Loucy (cell line): ENCODE measurements around the gene OSBPL1A.

Experiments used
- H2AFZ ChIP-seq: fragments of 200-600 bp; sonication (generic); 2 replicates; pipeline ENCODE4 v1.6.0; 2016; ENCODE audit warnings: antibody characterized with exemption, mild to moderate bottlenecking, low read length, moderate library complexity
- H3F3A ChIP-seq: fragments of 200-600 bp; 2 replicates; pipeline ENCODE4 v1.6.0; 2016; ENCODE audit warnings: antibody characterized with exemption, low read depth, mild to moderate bottlenecking
- H3K27me3 ChIP-seq: fragments of 200-600 bp; sonication (generic); 2 replicates; pipeline ENCODE4 v1.6.1; 2014; ENCODE audit warnings: low read length, mild to moderate bottlenecking; ENCODE audit not compliant: insufficient read depth, poor library complexity, severe bottlenecking
- H3K36me3 ChIP-seq: fragments of 200-600 bp; sonication (generic); 2 replicates; pipeline ENCODE4 v1.6.1; 2016; ENCODE audit warnings: low read length; ENCODE audit not compliant: insufficient read depth
- H3K4me1 ChIP-seq: fragments of 200-600 bp; sonication (generic); 2 replicates; pipeline ENCODE4 v1.5.1; 2014; ENCODE audit warnings: low read length, mild to moderate bottlenecking; ENCODE audit not compliant: insufficient read depth, poor library complexity, severe bottlenecking
- H3K4me2 ChIP-seq: fragments of 200-600 bp; sonication (generic); 2 replicates; pipeline ENCODE4 v1.6.0; 2014; ENCODE audit warnings: antibody characterized with exemption, low read length, low read depth, mild to moderate bottlenecking; ENCODE audit not compliant: poor library complexity, severe bottlenecking
- H3K4me3 ChIP-seq: fragments of 200-600 bp; sonication (generic); 2 replicates; pipeline ENCODE4 v1.5.1; 2014; ENCODE audit warnings: low read length, mild to moderate bottlenecking, mixed read lengths; ENCODE audit not compliant: poor library complexity, severe bottlenecking
- H3K79me2 ChIP-seq: fragments of 200-600 bp; sonication (generic); 2 replicates; pipeline ENCODE4 v1.6.1; 2014; ENCODE audit warnings: low read length; ENCODE audit not compliant: insufficient read depth
- H3K9ac ChIP-seq: fragments of 200-600 bp; sonication (generic); 2 replicates; pipeline ENCODE4 v1.6.0; 2014; ENCODE audit warnings: mild to moderate bottlenecking, low read depth, low read length, moderate library complexity; ENCODE audit not compliant: poor library complexity, severe bottlenecking
- H3K9me2 ChIP-seq: fragments of 200-600 bp; sonication (generic); replicated peaks from 2 replicates; pipeline ENCODE4 v1.6.1; 2016; ENCODE audit warnings: low read depth, low read length, mixed read lengths
- H3K9me3 ChIP-seq: fragments of 200-600 bp; sonication (generic); 2 replicates; pipeline ENCODE4 v1.6.1; 2014; ENCODE audit warnings: mild to moderate bottlenecking, antibody characterized with exemption, low read length, low read depth; ENCODE audit not compliant: insufficient read depth
- H4K20me1 ChIP-seq: fragments of 200-600 bp; sonication (generic); 2 replicates; pipeline ENCODE4 v1.6.0; 2014; ENCODE audit warnings: antibody characterized with exemption, low read length, mild to moderate bottlenecking; ENCODE audit not compliant: insufficient read depth, poor library complexity, severe bottlenecking
- CTCF ChIP-seq: fragments of 200-600 bp; sonication (generic); conservative IDR thresholded peaks from 2 replicates; pipeline ENCODE4 v1.5.1; 2014; ENCODE audit warnings: mild to moderate bottlenecking, antibody characterized with exemption, low read length
- EZH2phosphoT487 ChIP-seq: fragments of 200-600 bp; IDR thresholded peaks from 2 replicates; pipeline ENCODE4 v1.6.1; 2018; ENCODE audit warnings: antibody characterized with exemption, mild to moderate bottlenecking, moderate library complexity, borderline replicate concordance

The OSBPL1A gene

GRCh38 chr18:24366328-24366727 is 31.3 kb downstream of the OSBPL1A start:
- Histone ChIP-seq H3K4me3 (no peak overlapping the region), H3K9me2 (no peaks in the 10 kb centered on the region), H3K9ac (no peak overlapping the region), H3K4me1 (peaks cover 5% of the 10 kb centered on the region), H3K27me3 (no peaks in the 10 kb centered on the region), H3K4me2 (no peak overlapping the region), H2AFZ (no peak overlapping the region), H4K20me1 (no peaks in the 10 kb centered on the region), H3K9me3 (no peaks in the 10 kb centered on the region), H3K79me2 (no peaks in the 10 kb centered on the region), H3F3A (no peaks in the 10 kb centered on the region), H3K36me3 (peaks cover 19% of the 10 kb centered on the region; the same call in 1 of the 2 replicates)
- TF ChIP-seq EZH2phosphoT487 (no peak), CTCF (no peak)

- peaks cover 19% of the 10 kb centered on the region; the same call in 1 of the 2 replicates for H3K36me3 ChIP-seq
- H3K79me2 ChIP-seq, result no peaks in the 10 kb centered on the region
- H3K4me1 ChIP-seq, result peaks cover under 1% of the 10 kb centered on the region
- H3K4me3 ChIP-seq, result no peak overlapping the region
- H3K9me2 ChIP-seq, result no peaks in the 10 kb centered on the region
- no peaks in the 10 kb centered on the region for H3K27me3 ChIP-seq
- H3K9ac ChIP-seq, result no peak overlapping the region
- H4K20me1 ChIP-seq, result no peaks in the 10 kb centered on the region
- H3K4me2 ChIP-seq, result no peak overlapping the region
- TF ChIP-seq EZH2phosphoT487 (no peak), CTCF (no peak)
- no peak overlapping the region for H2AFZ ChIP-seq
- H3K9me3 ChIP-seq, result no peaks in the 10 kb centered on the region
- H3F3A ChIP-seq, result no peaks in the 10 kb centered on the region
Measured at GRCh38 chr18:24364177-24364576, 33.4 kb downstream of the OSBPL1A start.

GRCh38 chr18:24362757-24363156 is 34.9 kb downstream of the OSBPL1A start:
- H3K4me2 ChIP-seq, result no peak overlapping the region
- H3K79me2 ChIP-seq, result no peaks in the 10 kb centered on the region
- no peaks in the 10 kb centered on the region for H3K4me1 ChIP-seq
- no peaks in the 10 kb centered on the region for H3K9me2 ChIP-seq
- no peaks in the 10 kb centered on the region for H3K9me3 ChIP-seq
- H3K36me3 ChIP-seq, result peaks cover 19% of the 10 kb centered on the region; the same call in 1 of the 2 replicates
- no peaks in the 10 kb centered on the region for H3K27me3 ChIP-seq
- no peak overlapping the region for H2AFZ ChIP-seq
- TF ChIP-seq CTCF, result no peak
- no peak for TF ChIP-seq EZH2phosphoT487
- no peak overlapping the region for H3K9ac ChIP-seq
- H4K20me1 ChIP-seq, result no peaks in the 10 kb centered on the region
- H3F3A ChIP-seq, result no peaks in the 10 kb centered on the region
- H3K4me3 ChIP-seq, result no peak overlapping the region
